DMS114 treated with DMSO at 0.1 percent for 48 hours (cell line): Measurements from ENCODE around the gene RRP9.
"Not testable (repeated sequence)": the region's sequence is repeated elsewhere in the genome, so short reads cannot be mapped to it uniquely, and the experiment has no call there.

Source experiments
- DNase-seq: peaks from one replicate; lab custom pipeline; 2025; ENCODE audit not compliant: unreplicated experiment; lab: John Stamatoyannopoulos, UW

The RRP9 gene

DNA sequence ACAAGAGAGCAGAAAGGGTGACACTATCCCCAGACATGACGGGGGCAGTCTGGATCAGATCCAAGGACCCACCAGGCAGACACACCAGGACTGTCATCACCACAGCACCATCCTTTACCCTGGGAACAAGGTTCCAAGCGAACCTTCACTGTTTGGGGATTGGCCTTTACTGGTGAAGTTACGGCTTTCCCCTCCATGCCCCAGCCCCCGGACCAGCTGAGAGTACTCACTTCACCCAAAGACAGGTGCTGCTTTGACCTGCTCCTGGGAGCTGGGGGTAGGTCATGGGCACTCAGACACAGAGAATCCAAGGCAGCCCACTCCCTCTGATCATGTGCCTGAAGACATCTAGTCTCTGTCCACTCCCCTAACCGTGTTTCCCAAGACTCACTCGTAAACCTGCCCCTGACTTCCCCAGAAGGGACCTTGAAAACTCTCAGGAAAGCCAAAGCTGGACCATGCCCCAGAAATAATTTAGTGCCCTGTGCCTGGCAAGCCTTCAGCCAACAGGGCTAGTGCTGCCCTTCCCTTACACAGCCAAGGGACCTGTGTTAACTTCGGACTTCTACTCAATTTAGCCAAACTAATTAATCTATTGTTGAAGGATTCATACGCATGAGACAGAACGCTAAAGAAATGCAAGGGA is 2.8 kb downstream of the RRP9 start:
- no peak for DNase-seq

- no peak for DNase-seq
These were observed 3.9 kb downstream of the RRP9 start for GRCh38 chr3:51937611-51938450.

DNA sequence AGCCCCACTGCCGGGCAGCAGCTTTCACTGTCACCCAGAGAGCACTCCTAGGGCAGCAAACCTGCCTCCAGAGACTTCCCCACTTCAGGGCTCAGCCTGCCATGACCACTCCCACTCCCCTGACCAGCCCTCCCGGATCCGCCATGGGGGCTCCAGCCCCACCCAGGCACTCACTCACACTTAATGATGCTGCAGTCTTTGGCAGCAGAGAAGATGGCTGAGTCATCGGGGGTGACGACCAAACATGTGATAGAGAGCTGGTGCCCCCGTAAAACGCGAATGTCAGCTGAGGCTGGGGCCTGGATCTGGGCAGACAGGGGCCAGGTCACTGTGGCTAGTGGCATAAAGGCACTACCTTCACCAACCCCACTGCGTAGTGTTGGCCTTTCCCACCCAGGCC is 4.7 kb downstream of the RRP9 start:
- no peak for DNase-seq

GRCh38 chr3:51935886-51936755 is 5.6 kb downstream of the RRP9 start:
- no peak for DNase-seq

- no peak for DNase-seq
These were observed 6.5 kb downstream of the RRP9 start for GRCh38 chr3:51934991-51935885.

- no peak for DNase-seq
These were observed 7.4 kb downstream of the RRP9 start for GRCh38 chr3:51934139-51934850.

GRCh38 chr3:51933471-51934138 is 8.1 kb downstream of the RRP9 start:
- DNase-seq: no peak

GRCh38 chr3:51932471-51933370 is 9.0 kb downstream of the RRP9 start:
- DNase-seq: no peak

GRCh38 chr3:51931756-51932155 is 9.9 kb downstream of the RRP9 start:
- no peak for DNase-seq

DNA sequence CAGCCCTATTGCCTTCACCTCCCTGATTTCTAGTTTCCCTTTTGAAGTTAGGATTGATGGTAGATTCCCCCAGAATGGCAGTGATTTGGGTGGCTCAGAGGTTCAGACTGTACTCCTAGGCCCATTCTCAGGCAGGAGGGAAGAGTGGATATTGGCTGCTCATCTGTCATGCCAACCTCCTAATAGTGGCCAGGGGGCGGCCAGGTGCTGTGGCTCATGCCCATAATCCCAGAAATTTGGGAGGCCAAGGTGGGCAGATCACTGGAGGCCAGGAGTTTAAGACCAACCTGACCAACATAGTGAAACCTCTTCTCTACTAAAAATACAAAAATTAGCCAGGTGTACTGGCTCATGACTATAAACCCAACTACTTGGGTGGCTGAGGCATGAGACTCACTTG is 11.3 kb downstream of the RRP9 start:
- DNase-seq: no peak

GRCh38 chr3:51929420-51930003 is 12.2 kb downstream of the RRP9 start:
- no peak for DNase-seq

DNA sequence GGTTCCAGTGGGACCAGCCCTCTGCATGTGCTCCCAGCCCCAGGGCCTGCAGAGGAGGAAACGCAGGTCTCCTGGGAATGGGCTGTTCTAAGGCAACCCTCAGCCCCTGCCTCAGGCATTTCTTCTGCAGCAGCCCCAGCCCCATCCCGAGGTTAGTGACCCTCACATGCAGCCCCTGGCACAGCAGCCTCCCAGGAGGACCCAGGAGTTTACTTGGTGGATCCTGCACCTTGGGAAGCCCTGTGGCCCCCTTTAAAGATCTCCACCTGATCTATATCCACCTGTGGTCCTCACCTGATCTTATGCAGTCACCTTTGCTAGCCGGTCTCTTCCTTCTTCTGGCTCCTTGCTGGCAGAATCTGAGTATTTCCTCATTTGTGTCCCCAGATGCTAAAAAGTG is 12.7 kb downstream of the RRP9 start:
- not testable (repeated sequence) for DNase-seq

DNA sequence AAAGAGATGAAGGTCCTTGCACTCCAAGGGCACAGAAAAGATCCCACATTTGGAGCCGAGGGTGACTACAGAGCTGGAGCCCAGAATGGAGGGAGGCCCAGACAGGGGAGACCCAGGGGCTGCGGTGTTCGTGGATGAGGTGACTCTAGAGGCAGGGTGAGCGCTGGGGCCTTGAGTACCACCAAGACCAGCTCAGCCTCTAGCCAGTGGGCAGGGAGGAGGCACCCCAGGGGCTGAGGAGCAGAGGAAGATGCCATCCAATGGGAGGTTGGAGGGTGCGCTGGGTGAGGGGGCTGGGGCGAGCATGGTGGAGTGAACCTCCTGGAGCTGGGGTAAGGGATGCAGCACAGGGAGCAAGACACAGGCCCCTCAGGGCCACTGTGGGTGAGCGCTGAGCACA is 13.3 kb downstream of the RRP9 start:
- DNase-seq: no peak

GRCh38 chr3:51927061-51927977 is 14.4 kb downstream of the RRP9 start:
- DNase-seq: no peak

- no peak for DNase-seq
These were observed 20.6 kb downstream of the RRP9 start for GRCh38 chr3:51921081-51921578.

DNA sequence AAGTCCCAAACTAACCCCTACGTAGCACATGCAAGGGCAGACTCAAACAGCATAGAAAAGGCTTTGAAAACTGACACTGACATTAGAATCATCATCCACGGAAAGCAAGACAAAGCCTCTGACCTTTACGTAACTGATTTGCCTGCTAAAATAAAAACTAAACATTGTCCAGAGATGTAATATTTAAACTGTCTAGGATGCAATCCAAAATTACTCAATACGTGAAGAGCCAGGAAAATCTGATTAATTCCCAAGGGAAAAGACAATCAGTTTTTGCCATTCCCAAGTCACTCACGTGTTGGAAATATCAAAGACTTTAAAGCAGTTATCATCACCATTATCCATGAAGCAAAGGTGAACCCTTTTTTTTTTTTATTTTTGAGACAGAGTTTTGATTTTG is 25.3 kb downstream of the RRP9 start:
- no peak for DNase-seq

- no peak for DNase-seq
These were observed 33.7 kb downstream of the RRP9 start for GRCh38 chr3:51908026-51908425.
